ENCODE measurements around the gene IP6K1.

Gene IP6K1

DNA sequence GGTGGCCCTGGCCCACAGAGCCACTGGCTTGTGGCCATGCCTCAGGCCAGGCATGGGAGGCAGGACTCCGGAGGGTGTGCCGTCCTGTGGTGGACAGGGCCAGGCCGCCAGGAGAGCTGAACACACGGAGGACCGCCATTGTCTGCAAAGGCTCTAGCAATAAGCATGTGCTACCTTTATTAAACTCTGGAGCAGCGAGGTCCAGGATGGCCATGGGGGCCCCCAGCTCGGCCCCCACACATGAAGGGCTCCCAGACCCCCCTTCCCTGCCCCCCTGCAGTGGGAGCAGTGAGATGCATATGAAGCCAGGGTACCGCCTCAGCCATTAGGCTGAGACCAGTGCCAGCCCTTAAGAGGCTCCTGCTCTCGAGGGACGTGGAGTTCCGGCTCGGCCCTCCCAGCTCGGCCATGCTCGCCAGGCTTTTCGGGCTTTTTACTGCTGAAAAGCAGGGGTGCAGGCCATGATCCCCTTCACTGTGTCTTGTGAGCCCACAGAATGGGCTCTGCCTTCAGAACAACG lies 69.6 kb downstream of the IP6K1 start:
- DNase-seq (ENCODE audit: low read depth in 1 of 2, low spot score in 1 of 2): no peak
- in situ Hi-C loops (cut with HindIII; ENCODE audit: low pct_unique_long_range_greater_than_20kb, low sequenced_read_pairs): no loop called here
- no peak for TF ChIP-seq JUND (IDR thresholded peaks at IDR 0.05; ENCODE audit: low read depth)

- no peak for TF ChIP-seq JUND (IDR thresholded peaks at IDR 0.05; ENCODE audit: low read depth)
- in situ Hi-C loops (cut with HindIII; ENCODE audit: low pct_unique_long_range_greater_than_20kb, low sequenced_read_pairs): no loop called here
- DNase-seq (ENCODE audit: low read depth in 1 of 2, low spot score in 1 of 2): no peak
These were observed 70.2 kb downstream of the IP6K1 start for GRCh38 chr3:49716169-49716568.

- no peak for TF ChIP-seq JUND (IDR thresholded peaks at IDR 0.05; ENCODE audit: low read depth)
- in situ Hi-C loops (cut with HindIII; ENCODE audit: low pct_unique_long_range_greater_than_20kb, low sequenced_read_pairs): no loop called here
- DNase-seq (ENCODE audit: low read depth in 1 of 2, low spot score in 1 of 2): no peak
These were observed 70.7 kb downstream of the IP6K1 start for GRCh38 chr3:49715611-49716121.

GRCh38 chr3:49714728-49715550 lies 71.4 kb downstream of the IP6K1 start:
- in situ Hi-C loops (cut with HindIII; ENCODE audit: low pct_unique_long_range_greater_than_20kb, low sequenced_read_pairs): no loop called here
- TF ChIP-seq JUND (IDR thresholded peaks at IDR 0.05; ENCODE audit: low read depth): no peak
- DNase-seq (ENCODE audit: low read depth in 1 of 2, low spot score in 1 of 2): no peak

DNA sequence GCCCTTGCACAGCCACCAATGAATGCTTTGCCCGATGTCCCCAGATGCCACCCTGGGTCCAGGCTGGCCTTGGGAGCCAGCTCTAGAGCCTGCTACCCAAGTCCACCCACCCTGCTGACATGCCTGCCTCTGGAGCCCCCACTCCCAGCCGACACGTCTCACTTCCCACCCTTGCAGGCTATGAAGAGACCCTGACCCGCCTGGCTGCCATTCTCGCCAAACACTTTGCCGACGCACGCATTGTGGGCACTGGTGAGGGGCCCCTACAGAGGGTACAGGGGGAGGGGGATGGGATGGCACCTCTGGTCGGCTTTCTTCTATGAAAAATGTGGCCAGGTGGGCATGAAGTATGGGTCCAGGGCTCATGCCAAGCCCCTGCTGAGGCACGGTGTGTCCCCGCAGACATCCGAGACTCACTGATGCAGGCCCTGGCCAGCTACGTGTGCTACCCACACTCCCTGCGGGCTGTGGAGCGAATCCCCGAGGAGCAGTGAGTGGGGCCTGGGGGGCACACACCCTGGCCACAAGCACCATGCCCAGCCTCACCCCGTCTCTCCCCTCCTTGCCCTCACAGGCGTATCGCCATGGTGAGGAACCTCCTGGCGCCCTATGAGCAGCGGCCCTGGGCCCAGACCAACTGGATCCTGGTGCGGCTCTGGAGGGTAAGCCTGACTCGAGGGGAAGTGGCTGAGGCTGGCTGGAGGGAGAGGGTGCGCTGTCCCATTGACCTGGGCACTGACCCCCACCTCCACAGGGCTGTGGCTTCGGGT lies 72.8 kb downstream of the IP6K1 start:
- DNase-seq (ENCODE audit: low read depth in 1 of 2, low spot score in 1 of 2): no peak
- in situ Hi-C loops (cut with HindIII; ENCODE audit: low pct_unique_long_range_greater_than_20kb, low sequenced_read_pairs): no loop called here
- TF ChIP-seq JUND (IDR thresholded peaks at IDR 0.05; ENCODE audit: low read depth): no peak

- no peak for TF ChIP-seq JUND (IDR thresholded peaks at IDR 0.05; ENCODE audit: low read depth)
- in situ Hi-C loops (cut with HindIII; ENCODE audit: low pct_unique_long_range_greater_than_20kb, low sequenced_read_pairs): no loop called here
- DNase-seq (ENCODE audit: low read depth in 1 of 2, low spot score in 1 of 2): no peak
These were observed 73.6 kb downstream of the IP6K1 start for GRCh38 chr3:49712631-49713317.

GRCh38 chr3:49712166-49712565 lies 74.2 kb downstream of the IP6K1 start:
- in situ Hi-C loops (cut with HindIII; ENCODE audit: low pct_unique_long_range_greater_than_20kb, low sequenced_read_pairs): no loop called here
- DNase-seq (ENCODE audit: low read depth in 1 of 2, low spot score in 1 of 2): no peak
- TF ChIP-seq JUND (IDR thresholded peaks at IDR 0.05; ENCODE audit: low read depth): no peak

GRCh38 chr3:49711489-49711888 lies 74.9 kb downstream of the IP6K1 start:
- DNase-seq (ENCODE audit: low read depth in 1 of 2, low spot score in 1 of 2): no peak
- in situ Hi-C loops (cut with HindIII; ENCODE audit: low pct_unique_long_range_greater_than_20kb, low sequenced_read_pairs): no loop called here
- TF ChIP-seq JUND (IDR thresholded peaks at IDR 0.05; ENCODE audit: low read depth): no peak

DNA sequence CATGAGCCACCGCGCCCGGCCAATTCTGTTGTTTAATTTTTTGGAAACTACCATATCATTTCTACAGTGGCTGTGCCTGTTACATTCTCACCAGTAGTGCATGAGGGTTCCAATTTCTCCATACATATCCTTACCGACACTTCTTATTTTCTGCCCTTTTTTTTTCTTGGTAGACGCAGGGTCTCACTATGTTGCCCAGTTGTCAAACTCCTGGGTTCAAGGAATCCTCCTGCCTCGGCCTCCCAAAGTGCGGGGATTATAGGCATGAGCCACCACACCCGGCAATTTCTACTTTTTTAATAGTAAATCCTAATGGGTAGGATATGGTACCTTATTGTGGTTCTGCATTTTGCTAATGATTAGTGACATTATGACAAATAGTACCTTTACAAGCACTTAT lies 76.5 kb downstream of the IP6K1 start:
- TF ChIP-seq JUND (IDR thresholded peaks at IDR 0.05; ENCODE audit: low read depth): no peak
- in situ Hi-C loops (cut with HindIII; ENCODE audit: low pct_unique_long_range_greater_than_20kb, low sequenced_read_pairs): no loop called here
- no peak for DNase-seq (ENCODE audit: low read depth in 1 of 2, low spot score in 1 of 2)

GRCh38 chr3:49707113-49707480 lies 79.2 kb downstream of the IP6K1 start:
- no peak for DNase-seq (ENCODE audit: low read depth in 1 of 2, low spot score in 1 of 2)

DNA sequence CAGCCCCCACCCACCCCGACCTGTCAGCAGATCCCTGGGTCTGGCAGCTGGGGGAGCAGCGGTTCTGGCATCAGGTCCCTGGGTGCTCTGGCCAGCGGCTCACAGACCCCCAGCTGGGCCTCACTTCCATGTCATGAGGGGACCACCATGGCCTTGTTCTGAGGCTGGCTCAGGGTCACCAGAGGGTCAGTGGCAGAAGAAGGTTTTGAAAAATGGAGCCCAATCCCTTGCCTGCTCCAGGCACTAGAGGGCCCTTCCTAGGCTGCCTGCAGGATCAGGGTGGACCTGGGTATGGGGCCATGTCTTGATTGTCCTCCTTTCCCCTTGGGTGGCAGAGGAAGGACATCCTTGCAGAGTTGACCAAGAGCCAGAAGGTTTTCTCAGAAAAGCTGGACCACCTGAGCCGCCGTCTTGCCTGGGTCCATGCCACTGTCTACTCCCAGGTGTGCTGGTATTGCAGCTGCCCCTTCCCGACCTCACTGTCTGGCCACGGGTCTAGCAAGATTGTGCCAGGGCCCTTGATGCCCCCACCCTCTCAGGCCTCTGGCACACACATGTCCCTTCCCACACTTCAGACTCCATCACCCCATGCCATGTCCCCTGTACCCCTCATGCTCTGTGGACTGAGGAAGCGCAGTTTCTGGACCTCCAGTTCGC lies 79.8 kb downstream of the IP6K1 start:
- in situ Hi-C loops (cut with HindIII; ENCODE audit: low pct_unique_long_range_greater_than_20kb, low sequenced_read_pairs): no loop called here
- DNase-seq (ENCODE audit: low read depth in 1 of 2, low spot score in 1 of 2): no peak
- no peak for TF ChIP-seq JUND (IDR thresholded peaks at IDR 0.05; ENCODE audit: low read depth)

More at GRCh38 chr3:49707113-49707480, 79.2 kb downstream of the IP6K1 start:
- TF ChIP-seq JUND (IDR thresholded peaks at IDR 0.05; ENCODE audit: low read depth): no peak
- in situ Hi-C loops (cut with HindIII; ENCODE audit: low pct_unique_long_range_greater_than_20kb, low sequenced_read_pairs): no loop called here

DNA sequence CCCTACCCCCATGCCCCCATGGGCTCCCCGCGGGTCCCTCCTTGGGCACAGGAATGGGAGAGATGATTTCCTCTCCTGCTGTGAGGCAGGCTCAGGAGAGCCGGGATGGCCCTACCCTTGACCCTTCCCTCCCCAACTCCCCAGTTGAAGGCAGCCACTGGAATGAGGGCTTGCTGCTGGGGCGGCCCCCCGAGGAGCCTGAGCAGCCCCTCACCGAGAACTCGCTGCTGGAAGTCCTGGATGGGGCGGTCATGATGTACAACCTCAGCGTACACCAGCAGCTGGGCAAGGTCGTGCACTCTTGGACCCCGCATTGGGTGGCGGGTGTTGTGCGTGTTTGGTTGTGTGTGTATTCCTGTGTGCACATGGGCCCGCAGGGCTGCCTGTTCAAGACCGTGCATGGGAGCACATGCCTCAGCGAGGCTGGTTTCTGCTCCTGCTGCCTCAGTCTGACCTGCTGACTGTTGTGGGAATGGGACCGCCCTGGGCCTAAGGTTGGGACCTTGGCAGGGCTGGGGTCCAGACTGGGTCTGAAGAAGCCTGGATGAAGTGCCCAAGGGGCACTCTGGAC lies 80.9 kb downstream of the IP6K1 start:
- in situ Hi-C loops (cut with HindIII; ENCODE audit: low pct_unique_long_range_greater_than_20kb, low sequenced_read_pairs): no loop called here
- no peak for TF ChIP-seq JUND (IDR thresholded peaks at IDR 0.05; ENCODE audit: low read depth)
- no peak for DNase-seq (ENCODE audit: low read depth in 1 of 2, low spot score in 1 of 2)

Measured in T47D (cell line).